H1 (cell line): Measurements from ENCODE around the gene DOCK8. TPM values are rescaled to one million over a fixed set of nuclear protein-coding genes. Genes with fewer than 3 reads are reported as not detected.
"Not testable (repeated sequence)": the region's sequence is repeated elsewhere in the genome, so short reads cannot be mapped to it uniquely, and the experiment has no call there.

Experiments used
- CTCF ChIA-PET: fragments of 300-600 bp; sonication (Branson Sonifier 250); formaldehyde crosslinking; loops from one replicate; lab custom pipeline; 2021; ENCODE audit not compliant: partially characterized antibody; lab: Charles Lee
- POLR2A ChIA-PET: fragments of 300-600 bp; sonication (Branson Sonifier 250); formaldehyde crosslinking; loops from one replicate; lab custom pipeline; 2021; ENCODE audit warnings: inconsistent platforms; ENCODE audit not compliant: partially characterized antibody; lab: Charles Lee
- DNase-seq, 2 experiments: peaks; one replicate each; pipeline versions ENCODE4 v3.0.0 to v3.0.0-alpha.2; 2010 to 2022; ENCODE audit warnings: low spot score in 2 of 2, low read depth in 1 of 2, mixed read lengths in 1 of 2
- FAIRE-seq: peaks from 2 replicates; lab custom pipeline; 2011; peaks lifted over from hg19 to GRCh38; lab: Jason Lieb, UNC
- H2AFZ ChIP-seq: 2 replicates; pipeline ENCODE4 v1.8.1; 2012; ENCODE audit warnings: low read length, inconsistent platforms
- H2AK5ac ChIP-seq: 2 replicates; pipeline ENCODE4 v1.6.1; 2013; ENCODE audit warnings: low read depth, low read length
- H2BK120ac ChIP-seq: replicated peaks from 2 replicates; pipeline ENCODE3; 2013; ENCODE audit warnings: low read depth, low read length, inconsistent platforms
- H2BK12ac ChIP-seq: 2 replicates; pipeline ENCODE4 v1.6.1; 2013; ENCODE audit warnings: low read depth, low read length
- H2BK15ac ChIP-seq: 2 replicates; pipeline ENCODE4 v1.6.1; 2013; ENCODE audit warnings: low read length
- H2BK20ac ChIP-seq: 2 replicates; pipeline ENCODE4 v1.6.1; 2013; ENCODE audit warnings: low read length
- H2BK5ac ChIP-seq: 2 replicates; pipeline ENCODE4 v1.6.1; 2013; ENCODE audit warnings: low read depth, low read length
- H3K14ac ChIP-seq: 2 replicates; pipeline ENCODE4 v1.6.1; 2013; ENCODE audit warnings: inconsistent platforms; ENCODE audit not compliant: insufficient read length
- H3K18ac ChIP-seq: 2 replicates; pipeline ENCODE4 v1.6.1; 2013; ENCODE audit warnings: low read length; ENCODE audit errors: extremely low read depth
- H3K23ac ChIP-seq: 2 replicates; pipeline ENCODE4 v1.6.1; 2013; ENCODE audit warnings: inconsistent platforms; ENCODE audit not compliant: insufficient read length
- H3K23me2 ChIP-seq: 2 replicates; pipeline ENCODE4 v1.6.1; 2013; ENCODE audit warnings: low read depth, low read length
- H3K27ac ChIP-seq: 2 replicates; pipeline ENCODE4 v1.6.1; 2011; ENCODE audit warnings: low read depth, low read length, inconsistent platforms
- H3K27me3 ChIP-seq, 4 experiments: replicated peaks in 1 of 4; 1 replicate in 1 of 4; 2 replicates in 3 of 4; pipeline versions ENCODE4 v1.6.1 to v1.8.1; 2011 to 2013; ENCODE audit warnings: low read length in 3 of 4, mild to moderate bottlenecking in 3 of 4, inconsistent platforms in 2 of 4, mixed read lengths in 2 of 4, moderate library complexity in 1 of 4; ENCODE audit not compliant: control insufficient read depth in 3 of 4, insufficient read depth in 3 of 4; ENCODE audit errors: extremely low read depth in 1 of 4
- H3K36me3 ChIP-seq, 4 experiments: 2 replicates each; pipeline versions ENCODE4 v1.6.1 to v1.8.1; 2011 to 2013; ENCODE audit warnings: mild to moderate bottlenecking in 4 of 4, low read length in 3 of 4, moderate library complexity in 2 of 4, control low read depth in 1 of 4, inconsistent platforms in 1 of 4; ENCODE audit not compliant: insufficient read depth in 4 of 4, control insufficient read depth in 2 of 4
- H3K4ac ChIP-seq: replicated peaks from 2 replicates; pipeline ENCODE3; 2013; ENCODE audit warnings: low read length, low read depth, mixed read lengths, inconsistent platforms; ENCODE audit not compliant: insufficient read length
- H3K4me1 ChIP-seq, 4 experiments: replicated peaks in 1 of 4; 1 replicate in 1 of 4; 2 replicates in 3 of 4; pipeline versions ENCODE4 v1.6.1 to v1.8.1; 2011 to 2013; ENCODE audit warnings: low read length in 3 of 4, inconsistent platforms in 2 of 4, mixed read lengths in 1 of 4; ENCODE audit not compliant: insufficient read depth in 4 of 4, control insufficient read depth in 3 of 4
- H3K4me2 ChIP-seq, 2 experiments: 2 replicates each; pipeline versions ENCODE4 v1.6.1 to v1.8.1; 2011 to 2013; ENCODE audit warnings: low read depth in 2 of 2, low read length in 2 of 2, control low read depth in 1 of 2, inconsistent platforms in 1 of 2, mild to moderate bottlenecking in 1 of 2; ENCODE audit not compliant: insufficient read depth in 1 of 2
- H3K4me3 ChIP-seq, 4 experiments: fragments of 200-600, 300-600 bp in 1 of 4; sonication (generic), shearing (Covaris generic), sonication (Bioruptor Twin) in 1 of 4; 2 replicates each; pipeline versions ENCODE4 v1.5.1 to v1.8.1; 2011 to 2016; ENCODE audit warnings: low read length in 4 of 4, low read depth in 3 of 4, control low read depth in 2 of 4, inconsistent platforms in 2 of 4, mild to moderate bottlenecking in 2 of 4, mixed read lengths in 1 of 4, moderate library complexity in 1 of 4; ENCODE audit not compliant: insufficient read depth in 2 of 4; ENCODE audit errors: extremely low read depth in 1 of 4
- H3K56ac ChIP-seq: replicated peaks from 2 replicates; pipeline ENCODE3; 2013; ENCODE audit warnings: low read depth, mild to moderate bottlenecking, mixed read lengths, low read length, inconsistent platforms; ENCODE audit not compliant: insufficient read length
- H3K79me1 ChIP-seq: 2 replicates; pipeline ENCODE4 v1.6.1; 2013; ENCODE audit warnings: low read depth, low read length, control low read depth
- H3K79me2 ChIP-seq, 2 experiments: 2 replicates each; pipeline versions ENCODE4 v1.6.1 to v1.8.1; 2012 to 2013; ENCODE audit warnings: low read length in 2 of 2, mild to moderate bottlenecking in 2 of 2, inconsistent platforms in 1 of 2; ENCODE audit not compliant: insufficient read depth in 2 of 2, control insufficient read depth in 1 of 2
- H3K9ac ChIP-seq, 4 experiments: replicated peaks in 1 of 4; 1 replicate in 1 of 4; 2 replicates in 3 of 4; pipeline versions ENCODE4 v1.6.1 to v1.8.1; 2011 to 2013; ENCODE audit warnings: low read depth in 3 of 4, low read length in 3 of 4, control low read depth in 2 of 4, mild to moderate bottlenecking in 2 of 4, moderate library complexity in 2 of 4, inconsistent platforms in 1 of 4; ENCODE audit errors: extremely low read depth in 1 of 4
- H3K9me3 ChIP-seq, 2 experiments: 2 replicates each; pipeline versions ENCODE4 v1.6.1 to v1.8.1; 2012 to 2013; ENCODE audit warnings: mild to moderate bottlenecking in 2 of 2, moderate library complexity in 2 of 2, control low read depth in 1 of 2, inconsistent platforms in 1 of 2, low read depth in 1 of 2, low read length in 1 of 2, mixed read lengths in 1 of 2; ENCODE audit not compliant: insufficient read depth in 2 of 2
- H4K20me1 ChIP-seq, 2 experiments: replicated peaks in 1 of 2; 2 replicates each; pipeline versions ENCODE3 to v1.8.1; 2011 to 2013; ENCODE audit warnings: inconsistent platforms in 2 of 2, low read length in 2 of 2, mild to moderate bottlenecking in 1 of 2; ENCODE audit not compliant: insufficient read depth in 2 of 2, control insufficient read depth in 1 of 2
- H4K5ac ChIP-seq: 2 replicates; pipeline ENCODE4 v1.6.1; 2013; ENCODE audit warnings: low read length, low read depth, mixed read lengths, inconsistent platforms; ENCODE audit not compliant: insufficient read length
- H4K8ac ChIP-seq: 2 replicates; pipeline ENCODE4 v1.8.0; 2013; ENCODE audit warnings: mild to moderate bottlenecking, moderate library complexity, low read length, inconsistent platforms; ENCODE audit not compliant: insufficient read depth; ENCODE audit errors: extremely low read depth
- H4K91ac ChIP-seq: replicated peaks from 2 replicates; pipeline ENCODE3; 2013; ENCODE audit warnings: low read length, mixed read lengths, inconsistent platforms; ENCODE audit not compliant: insufficient read length
- WGBS, 2 experiments: shearing (Covaris generic) in 1 of 2; methylation state at CpG; one replicate each; pipeline versions ENCODE4 v1.1.6 to v1.1.7; 2013 to 2015; ENCODE audit warnings: low lambda C conversion rate in 2 of 2, mixed read lengths in 2 of 2, inconsistent platforms in 1 of 2, low coverage in 1 of 2, missing lambda C conversion rate in 1 of 2; ENCODE audit not compliant: insufficient replicate concordance in 2 of 2, insufficient coverage in 1 of 2, insufficient read length in 1 of 2; ENCODE audit errors: extremely low coverage in 1 of 2, missing lambda C conversion rate in 1 of 2; 5-methylcytosine and 5-hydroxymethylcytosine counted together
- polyA plus RNA-seq, 7 experiments: library from polyadenylated mRNA; depleted of rRNA in 3 of 7; stranded (reverse) in 5 of 7; unstranded in 2 of 7; fragments of >200 nt in 5 of 7; fragments of 200-250 nt in 2 of 7; gene quantifications; 1 replicate in 5 of 7; 2 replicates in 1 of 7; 4 replicates in 1 of 7; pipeline versions ENCODE4 v1.2.1 to v1.2.3, GENCODE V29; 2011 to 2013; ENCODE audit warnings: missing spikeins in 2 of 7, mixed read lengths in 2 of 7
- total RNA-seq: library from RNA; stranded (reverse); fragmentation: NEBNext Ultra II Directional; extraction: Animal tissue kit (Norgen Biotek cat#: 25700); gene quantifications from 2 replicates; pipeline ENCODE4 v1.2.1, GENCODE V29; 2021

DOCK8 gene
- total and polyA plus RNA-seq, 2 of the 8 experiments (the other 6 are each of a cell fraction or from before 2014, with no cell fraction given): 0.57 to 2.0 TPM

- H3K4me2 ChIP-seq, H2BK120ac ChIP-seq, CTCF ChIA-PET, H3K27ac ChIP-seq, H4K91ac ChIP-seq, H3K36me3 ChIP-seq, H3K56ac ChIP-seq, H3K4ac ChIP-seq, H4K5ac ChIP-seq, H3K18ac ChIP-seq, H4K8ac ChIP-seq, H3K23me2 ChIP-seq, H3K4me3 ChIP-seq, H3K23ac ChIP-seq, H2BK5ac ChIP-seq, POLR2A ChIA-PET, DNase-seq, H3K79me1 ChIP-seq, H2BK15ac ChIP-seq, H3K79me2 ChIP-seq, H2BK20ac ChIP-seq, H3K4me1 ChIP-seq, H2AFZ ChIP-seq, H3K14ac ChIP-seq, FAIRE-seq, H3K9me3 ChIP-seq, H2BK12ac ChIP-seq, H4K20me1 ChIP-seq, H2AK5ac ChIP-seq, H3K9ac ChIP-seq: not testable (repeated sequence)
- 93% methylated on average over 7 of the region's 7 CpGs; no CpG with 5 or more reads in 1 of the 2 experiments for WGBS, 2 experiments
- peaks cover 0 to 19% (median 15%) of the 10 kb centered on the region in 4 experiments; a peak in 6 of 7 replicates for H3K27me3 ChIP-seq
These were observed 4.4 kb downstream of the DOCK8 start for GRCh38 chr9:219036-219435.
